K562 (cell line): Measurements from ENCODE around the gene PARD3. TPM values are rescaled to one million over a fixed set of nuclear protein-coding genes. Genes with fewer than 3 reads are reported as not detected.

Experiments
- ATAC-seq: fragments of 200-7000 bp; cut with Tn5 transposase; 3 replicates; pipeline ENCODE4 v1.9.1; 2020; ENCODE audit warnings: moderate library complexity
- BruUV-seq: library from RNA; stranded (reverse); fragments of 400-500 nt; replicated peaks from 2 replicates; lab custom pipeline; 2021; lab: Mats Ljungman, UMichigan
- CTCF ChIA-PET: fragments of 300-600 bp; formaldehyde crosslinking; extraction: SDS; loops from one replicate; lab custom pipeline; 2021; ENCODE audit warnings: low intra/inter-chr PET ratio; lab: Yijun Ruan, JAX
- POLR2A ChIA-PET: fragments of 300-600, 350-650 bp; sonication (Branson Sonifier 250); formaldehyde crosslinking; extraction: SDS; loops from one replicate; lab custom pipeline; 2021; ENCODE audit warnings: antibody characterized with exemption, inconsistent platforms; lab: Yijun Ruan, JAX
- DNase-seq, 4 experiments: peaks; one replicate each; pipeline versions ENCODE4 v3.0.0 to v3.0.0-alpha.2; 2011 to 2018; ENCODE audit warnings: low spot score in 3 of 4, mixed read lengths in 3 of 4; ENCODE audit errors: extremely low read depth in 1 of 4
- FAIRE-seq: peaks from 2 replicates; lab custom pipeline; 2011; peaks lifted over from hg19 to GRCh38; lab: Jason Lieb, UNC
- H2AFZ ChIP-seq: 2 replicates; pipeline ENCODE4 v1.6.0; 2011; ENCODE audit warnings: low read depth, low read length, control low read depth, inconsistent platforms
- H3K27ac ChIP-seq: fragments of 200-600 bp; 3 replicates; pipeline ENCODE4 v1.8.0; 2011; ENCODE audit warnings: low read depth, mild to moderate bottlenecking, control low read depth, inconsistent platforms, low read length, moderate library complexity, mixed read lengths; ENCODE audit errors: extremely low read depth
- H3K27me3 ChIP-seq, 2 experiments: fragments of 300-600 bp in 1 of 2; 2 replicates in 1 of 2; 3 replicates in 1 of 2; pipeline versions ENCODE4 v1.6.0 to v1.8.0; 2011; ENCODE audit warnings: inconsistent platforms in 2 of 2, low read length in 2 of 2, mild to moderate bottlenecking in 1 of 2, mixed read lengths in 1 of 2, moderate library complexity in 1 of 2; ENCODE audit not compliant: control insufficient read depth in 2 of 2, insufficient read depth in 2 of 2
- H3K36me3 ChIP-seq: fragments of 300-600 bp; 3 replicates; pipeline ENCODE4 v1.8.0; 2011; ENCODE audit warnings: mild to moderate bottlenecking, low read length, inconsistent platforms; ENCODE audit not compliant: control insufficient read depth, insufficient read depth
- H3K4me1 ChIP-seq, 2 experiments: fragments of 200-600 bp in 1 of 2; replicated peaks in 1 of 2; 2 replicates in 1 of 2; 3 replicates in 1 of 2; pipeline versions ENCODE4 v1.5.1 to v1.8.0; 2011; ENCODE audit warnings: inconsistent platforms in 2 of 2, low read length in 2 of 2, mild to moderate bottlenecking in 1 of 2, mixed read lengths in 1 of 2, moderate library complexity in 1 of 2; ENCODE audit not compliant: control insufficient read depth in 2 of 2, insufficient read depth in 2 of 2
- H3K4me2 ChIP-seq: 2 replicates; pipeline ENCODE4 v1.6.1; 2011; ENCODE audit warnings: low read length, control low read depth, inconsistent platforms, mixed read lengths; ENCODE audit not compliant: insufficient read depth
- H3K4me3 ChIP-seq: fragments of 200-600 bp; sonication (generic), shearing (Covaris generic); 2 replicates; pipeline ENCODE4 v1.5.1; 2016; ENCODE audit warnings: control low read depth, inconsistent platforms
- H3K79me2 ChIP-seq: fragments of 200-600 bp; 3 replicates; pipeline ENCODE4 v1.8.0; 2011; ENCODE audit warnings: low read length, inconsistent platforms; ENCODE audit not compliant: control insufficient read depth, insufficient read depth
- H3K9ac ChIP-seq, 2 experiments: 2 replicates each; pipeline versions ENCODE4 v1.6.0 to v1.6.1; 2011; ENCODE audit warnings: low read depth in 2 of 2, low read length in 2 of 2, control low read depth in 1 of 2, inconsistent platforms in 1 of 2, mild to moderate bottlenecking in 1 of 2, mixed read lengths in 1 of 2; ENCODE audit not compliant: insufficient read depth in 1 of 2
- H3K9me1 ChIP-seq: one replicate; pipeline ENCODE4 v1.6.0; 2011; ENCODE audit warnings: inconsistent platforms, mild to moderate bottlenecking, low read length, moderate library complexity; ENCODE audit not compliant: control insufficient read depth, insufficient read depth
- H3K9me3 ChIP-seq: replicated peaks from 2 replicates; pipeline ENCODE4 v1.5.1; 2011; ENCODE audit warnings: low read depth, low read length, inconsistent platforms; ENCODE audit not compliant: control insufficient read depth, insufficient read depth
- H4K20me1 ChIP-seq: replicated peaks from 2 replicates; pipeline ENCODE4 v1.6.1; 2011; ENCODE audit warnings: low read length, inconsistent platforms, mixed read lengths; ENCODE audit not compliant: control insufficient read depth, insufficient read depth
- CTCF ChIP-seq, 3 experiments: IDR thresholded peaks in 2 of 3; conservative IDR thresholded peaks in 1 of 3; 2 replicates each; pipeline ENCODE4 v1.5.1; 2011 to 2012; ENCODE audit warnings: low read length in 3 of 3, mild to moderate bottlenecking in 3 of 3, control low read depth in 2 of 3, improper control_type of control experiment in 1 of 3, inconsistent platforms in 1 of 3, low read depth in 1 of 3, mixed read lengths in 1 of 3, moderate library complexity in 1 of 3; ENCODE audit not compliant: insufficient read depth in 2 of 3
- FOSL1 ChIP-seq: fragments of 200-800 bp; sonication (Bioruptor generic); conservative IDR thresholded peaks from 2 replicates; pipeline ENCODE4 v1.6.1; 2016; ENCODE audit warnings: missing genetic modification characterization, missing compliant biosample characterization
- RFX1 ChIP-seq: fragments of 450-650 bp; IDR thresholded peaks from 2 replicates; pipeline ENCODE4 v1.6.1; 2016; ENCODE audit warnings: mild to moderate bottlenecking, moderate library complexity
- SMARCA5 ChIP-seq: fragments of 450-650 bp; IDR thresholded peaks from 2 replicates; pipeline ENCODE4 v1.6.1; 2016
- ZNF699 ChIP-seq: fragments of 250-450 bp; sonication (Bioruptor Pico); IDR thresholded peaks from 2 replicates; pipeline ENCODE4 v1.8.0; 2021; ENCODE audit warnings: mild to moderate bottlenecking, moderate library complexity; ENCODE audit not compliant: insufficient replicate concordance
- WGBS: fragments of 100-300 bp; shearing (Covaris generic); methylation state at CpG from one replicate; pipeline ENCODE4 v1.1.6; 2016; ENCODE audit warnings: low coverage, mixed read lengths; ENCODE audit not compliant: insufficient coverage; ENCODE audit errors: missing lambda C conversion rate; 5-methylcytosine and 5-hydroxymethylcytosine counted together
- in situ Hi-C: fragments of 300-500 bp; cut with MboI; formaldehyde crosslinking; loops from 4 replicates; pipeline ENCODE4 v1.15.0; 2018; ENCODE audit warnings: inconsistent platforms, mixed read lengths
- intact Hi-C: fragments of 100-400 bp; cut with micrococcal nuclease; formaldehyde crosslinking; loops from 2 replicates; pipeline ENCODE4 v1.14.2; 2022
- polyA plus RNA-seq, 8 experiments: library from polyadenylated mRNA; depleted of rRNA in 4 of 8; stranded (reverse) in 5 of 8; unstranded in 3 of 8; fragments of >200 nt; fragmentation: Nextera tagmentation in 2 of 8; fragmentation: Illumina TruSeq in 1 of 8; extraction: Ambion mirVana in 2 of 8; extraction: Trizol in 1 of 8; gene quantifications; 2 replicates each; pipeline versions ENCODE4 v1.2.1 to v1.2.3, GENCODE V29; 2011 to 2014; ENCODE audit warnings: inconsistent platforms in 1 of 8, missing spikeins in 1 of 8
- total RNA-seq, 7 experiments: library from RNA; depleted of rRNA in 6 of 7; stranded (reverse); fragments of >200 nt in 6 of 7; fragmentation: Illumina TruSeq in 2 of 7; extraction: Trizol in 2 of 7; gene quantifications; 2 replicates each; pipeline versions ENCODE4 v1.2.1 to v1.2.3, GENCODE V29; 2011 to 2021; ENCODE audit warnings: low replicate concordance in 1 of 7

PARD3 gene
- total and polyA plus RNA-seq, 9 of the 15 experiments (the other 6 are each of a cell fraction or from before 2014, with no cell fraction given): 2.7 to 11.7 (median 7.7) TPM

GRCh38 chr10:34526758-34527730, 288.1 kb downstream of the PARD3 start:
- no TSS peak for BruUV-seq
- POLR2A ChIA-PET: interaction anchor here (0.5 kb wide), 1 partner anchor 770 kb away, joined by 3 read pairs; no protein-coding TSS in a partner anchor
- Histone ChIP-seq H3K79me2 (no peaks in the 10 kb centered on the region), H3K9me3 (no peaks in the 10 kb centered on the region), H3K4me1 (no peaks in the 10 kb centered on the region), H3K9me1 (no peaks in the 10 kb centered on the region), H3K4me2 (no peak overlapping the region), H4K20me1 (no peaks in the 10 kb centered on the region), H2AFZ (no peak overlapping the region), H3K36me3 (no peaks in the 10 kb centered on the region), H3K27me3 (no peaks in the 10 kb centered on the region), H3K9ac (no peak overlapping the region), H3K4me3 (no peak overlapping the region), H3K27ac (no peak overlapping the region)
- DNase-seq: no peak
- ATAC-seq: no peak
- no peak for FAIRE-seq
- WGBS: 5% methylated on average over 7 of the region's 7 CpGs
- intact Hi-C loops: no loop called here
- in situ Hi-C loops: no loop called here
- TF ChIP-seq ZNF699 (no peak), FOSL1 (tag) (0 out of 2 replicates have a peak, but pooled peaks have one; percentile 19), CTCF (IDR thresholded peaks at IDR 0.05 in 2 of 3, conservative IDR thresholded peaks at IDR 0.05 in 1 of 3; ENCODE audit: insufficient read depth in 2 of 3, low read depth in 1 of 3, low read length in 3 of 3) (peak in 1 of 3 experiments; percentile 11; a peak in 2 of 6 replicates), RFX1 (peak; percentile 21; the same call in 1 of the 2 replicates), SMARCA5 (no peak)
- CTCF ChIA-PET: no interaction called here
